T-cell (primary cell): ENCODE results near the gene CRYBG3. TPM values are rescaled to one million over a fixed set of nuclear protein-coding genes. Genes with fewer than 3 reads are reported as not detected.

Experiments used
- total RNA-seq, 35 experiments: library from RNA in 6 of 35; stranded (reverse) in 6 of 35; fragments of 120-200 nt in 1 of 35; gene quantifications; one replicate each; pipeline versions ENCODE4 v1.2.1 to v1.2.4 and lab custom pipeline; 2013 to 2026

CRYBG3 gene
- total RNA-seq, 5 donors from 2014 or later (not counting 1 experiment from before 2014, with no cell fraction given) = 3.1 to 5.8 (median 5.3) TPM

Other genes starting within 250 kb of the CRYBG3 start
- 1 to 10 TPM; 3.5 to 4.5 (median 3.9) TPM for gene ARL6, start 57.3 kb upstream of the CRYBG3 start, total RNA-seq
- 10 to 100 TPM; 22.8 to 34.7 (median 30.9) TPM for gene RIOX2, start 150.4 kb downstream of the CRYBG3 start, total RNA-seq
- not detected for gene GABRR3, start 213.3 kb downstream of the CRYBG3 start, total RNA-seq